ENCODE data around the gene TFAM.

DNA sequence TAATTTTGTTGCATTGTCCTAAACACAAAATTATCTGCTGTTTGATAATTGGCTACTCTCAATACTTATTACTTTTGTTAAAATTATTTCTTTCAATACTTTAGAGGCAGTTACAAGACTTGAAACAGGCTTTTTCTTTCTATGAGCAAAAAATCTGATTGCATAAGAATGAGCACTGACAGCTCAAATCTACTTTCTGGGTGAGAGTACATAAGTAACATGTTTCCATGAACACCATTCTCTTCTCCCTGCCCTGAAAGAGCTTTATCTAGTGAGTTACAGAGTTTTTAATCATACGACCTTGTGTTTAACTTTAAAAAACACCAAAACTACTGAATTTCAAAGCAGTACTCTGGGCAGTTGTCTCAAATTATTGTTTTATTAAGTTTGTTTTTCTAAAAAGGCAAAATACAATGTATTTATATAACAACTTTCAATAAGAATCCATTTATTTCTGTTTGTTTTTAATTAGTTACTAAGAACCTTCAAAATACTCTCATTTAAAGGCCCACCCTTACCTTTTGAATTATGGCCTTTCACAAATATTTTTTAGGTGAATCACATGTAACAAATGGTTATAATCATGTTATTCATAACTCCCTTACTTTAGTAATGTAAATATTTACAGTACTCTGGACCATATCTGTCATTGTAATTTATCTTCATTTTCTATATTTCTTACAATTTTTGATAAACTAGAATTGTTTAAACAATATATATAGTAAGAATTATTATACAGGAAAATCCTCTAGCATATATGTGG, 23.0 kb upstream of the TFAM start:
- TF ChIP-seq CTCF (IDR thresholded peaks at IDR 0.05; ENCODE audit: control extremely low read depth in 1 of 3, insufficient read depth in 1 of 3, low read depth in 1 of 3, low read length in 3 of 3) (no peak), RNF2 (IDR thresholded peaks at IDR 0.05; ENCODE audit: borderline replicate concordance, low read depth, low read length, missing control alignments, poor library complexity, severe bottlenecking) (no peak), HDAC6 (IDR thresholded peaks at IDR 0.05; ENCODE audit: low read depth, low read length) (no peak), POLR2A (IDR thresholded peaks at IDR 0.05; ENCODE audit: control extremely low read depth in 1 of 2, low read depth in 2 of 2, low read length in 2 of 2) (no peak), SRF (IDR thresholded peaks at IDR 0.05; ENCODE audit: low read depth, low read length) (no peak)

All from H1 (cell line).